ENCODE results near the gene INPP5A.
"Not testable (repeated sequence)": the region's sequence is repeated elsewhere in the genome, so short reads cannot be mapped to it uniquely, and the experiment has no call there.

The INPP5A gene

DNA sequence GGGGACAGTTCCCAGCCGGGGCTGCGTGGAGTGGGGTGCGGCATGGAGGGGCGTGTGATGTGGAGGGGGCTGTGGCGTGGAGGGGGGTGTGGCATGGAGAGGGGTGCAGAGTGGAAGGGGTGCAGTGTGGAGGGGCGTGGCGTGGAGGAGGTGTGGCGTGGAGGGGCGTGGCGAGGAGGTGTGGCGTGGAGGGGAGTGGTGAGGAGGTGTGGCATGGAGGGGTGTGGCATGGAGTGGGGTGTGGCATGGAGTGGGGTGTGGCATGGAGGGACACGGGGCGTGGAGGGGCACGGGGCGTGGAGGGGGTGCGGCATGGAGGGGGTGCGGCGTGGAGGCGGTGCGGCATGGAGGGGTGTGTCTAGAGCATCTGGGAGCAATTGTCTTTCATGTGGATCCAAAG is 214.8 kb downstream of the INPP5A start:
- no peak for DNase-seq

DNA sequence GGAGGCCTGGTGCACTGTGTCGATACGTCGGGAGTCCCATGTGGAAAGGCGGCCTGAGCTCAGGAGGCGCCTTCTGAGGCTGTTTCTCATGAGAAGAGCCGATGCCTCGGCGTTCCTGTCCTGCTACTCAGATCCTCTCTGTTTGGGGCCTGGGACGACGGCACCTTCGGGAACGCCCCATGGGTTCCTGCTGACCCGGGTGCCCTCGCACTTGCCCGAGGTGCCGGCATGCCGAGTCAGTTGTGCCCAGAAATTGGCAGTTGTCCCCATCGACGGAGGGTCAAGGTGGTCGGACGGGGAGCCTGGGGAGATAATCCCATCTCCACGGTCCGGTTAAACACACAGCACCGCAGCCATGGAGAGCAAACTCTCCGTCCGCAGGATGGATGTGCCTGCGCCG is 215.4 kb downstream of the INPP5A start:
- no peak for DNase-seq

DNA sequence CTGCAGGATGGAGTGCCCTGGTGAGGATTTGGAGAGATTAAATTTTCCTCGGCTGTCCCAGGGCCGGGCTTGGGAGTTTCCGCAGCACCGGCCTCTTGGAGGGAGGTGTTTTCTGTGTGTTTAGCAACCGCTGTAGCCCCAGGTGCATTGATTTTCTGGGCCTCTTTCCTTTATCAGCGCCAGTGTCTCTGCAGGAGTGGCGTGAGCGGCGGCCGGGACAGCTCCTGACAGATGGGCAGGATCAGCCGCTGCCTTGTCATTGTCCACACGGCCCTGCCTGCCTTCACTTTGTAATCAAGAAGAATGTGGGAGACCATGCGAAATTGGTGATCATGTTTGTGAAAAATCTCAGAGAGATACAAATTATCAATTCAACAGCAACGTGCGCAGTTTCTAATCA is 216.0 kb downstream of the INPP5A start:
- no peak for DNase-seq

DNA sequence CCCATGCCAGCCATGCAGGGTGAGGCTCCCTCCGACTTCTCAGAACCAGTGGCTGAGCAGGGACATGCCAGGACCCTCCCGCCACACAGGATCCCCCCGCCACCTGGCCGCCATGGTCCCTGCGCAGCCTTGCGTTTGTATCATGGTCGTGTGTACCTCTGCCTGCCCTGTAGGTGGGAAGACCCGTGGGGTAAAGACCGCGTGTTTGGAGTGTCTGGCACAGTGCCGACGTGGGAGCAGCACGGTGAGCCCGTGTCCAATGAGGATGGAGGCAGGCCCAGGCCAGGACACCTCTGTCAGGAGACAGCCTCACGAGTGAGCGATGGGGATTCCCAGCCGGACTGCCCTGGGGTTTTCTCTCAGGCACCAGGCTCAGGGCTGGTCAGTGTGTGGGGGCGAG is 216.5 kb downstream of the INPP5A start:
- no peak for DNase-seq

DNA sequence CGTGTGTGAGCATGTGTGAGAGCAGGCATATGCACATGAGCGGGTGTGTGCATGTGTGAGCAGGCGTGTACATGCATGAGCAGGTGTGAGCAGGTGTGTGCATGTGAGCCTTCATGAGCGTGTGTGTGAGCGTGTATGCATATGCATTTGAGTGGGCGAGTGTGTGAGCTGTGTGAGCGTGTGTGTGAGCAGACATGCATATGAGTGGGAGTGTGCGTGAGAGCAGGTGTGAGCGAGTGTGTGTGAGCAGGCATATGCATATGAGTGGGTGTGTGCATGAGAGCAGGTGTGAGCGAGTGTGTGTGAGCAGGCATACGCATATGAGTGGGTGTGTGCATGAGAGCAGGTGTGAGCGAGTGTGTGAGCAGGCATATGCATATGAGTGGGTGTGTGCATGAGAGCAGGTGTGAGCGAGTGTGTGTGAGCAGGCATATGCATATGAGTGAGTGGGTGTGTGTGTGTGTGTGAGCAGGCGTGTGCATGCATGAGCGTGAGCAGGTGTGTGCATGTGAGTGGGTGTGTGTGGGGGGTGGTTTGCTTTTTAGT is 217.7 kb downstream of the INPP5A start:
- DNase-seq: no peak

DNA sequence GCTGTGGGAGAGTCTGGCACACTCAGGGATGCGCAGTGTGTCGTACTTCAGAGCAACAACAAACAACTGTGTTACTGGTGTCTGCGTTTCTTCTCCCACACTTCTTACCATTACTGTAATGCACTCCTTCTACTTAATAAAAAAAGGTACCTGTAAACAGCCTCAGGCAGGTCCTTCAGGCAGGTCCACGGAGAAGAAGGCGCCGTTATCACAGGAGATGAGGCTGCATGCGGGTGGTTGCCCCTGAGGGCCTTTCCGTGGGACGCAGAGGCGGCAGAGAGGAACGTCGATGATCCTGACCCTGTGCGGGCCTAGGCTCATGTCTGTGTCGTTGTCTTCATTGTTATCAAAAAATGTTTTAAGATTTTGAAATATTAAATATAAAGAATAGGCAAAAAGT is 219.0 kb downstream of the INPP5A start:
- no peak for DNase-seq

GRCh38 chr10:132757171-132757570 is 219.6 kb downstream of the INPP5A start:
- DNase-seq: no peak

- DNase-seq: no peak
Observed at GRCh38 chr10:132758865-132759264, 221.3 kb downstream of the INPP5A start.

GRCh38 chr10:132761395-132762060 is 223.9 kb downstream of the INPP5A start:
- no peak for DNase-seq

DNA sequence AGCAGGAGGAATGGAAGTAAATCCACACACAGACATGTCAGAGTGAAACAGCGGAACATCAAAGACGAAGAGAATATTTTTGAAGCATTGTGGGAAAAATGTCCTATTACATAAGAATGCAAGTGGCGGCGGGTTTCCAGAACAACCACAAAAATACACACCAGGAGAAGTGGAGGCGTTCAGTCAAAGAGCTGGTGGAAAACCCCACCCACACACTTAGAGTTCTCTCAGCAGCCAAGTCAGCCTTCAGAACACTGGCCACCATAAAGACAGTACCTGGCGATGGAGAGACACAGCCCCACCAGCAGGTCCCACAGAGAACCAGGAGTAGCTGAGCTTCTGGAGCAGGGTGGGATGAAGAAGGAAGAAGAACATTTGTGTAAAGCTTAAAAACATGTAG is 224.7 kb downstream of the INPP5A start:
- DNase-seq: no peak

GRCh38 chr10:132763545-132763944 is 226.0 kb downstream of the INPP5A start:
- no peak for DNase-seq

GRCh38 chr10:132764108-132764507 is 226.5 kb downstream of the INPP5A start:
- no peak for DNase-seq

DNA sequence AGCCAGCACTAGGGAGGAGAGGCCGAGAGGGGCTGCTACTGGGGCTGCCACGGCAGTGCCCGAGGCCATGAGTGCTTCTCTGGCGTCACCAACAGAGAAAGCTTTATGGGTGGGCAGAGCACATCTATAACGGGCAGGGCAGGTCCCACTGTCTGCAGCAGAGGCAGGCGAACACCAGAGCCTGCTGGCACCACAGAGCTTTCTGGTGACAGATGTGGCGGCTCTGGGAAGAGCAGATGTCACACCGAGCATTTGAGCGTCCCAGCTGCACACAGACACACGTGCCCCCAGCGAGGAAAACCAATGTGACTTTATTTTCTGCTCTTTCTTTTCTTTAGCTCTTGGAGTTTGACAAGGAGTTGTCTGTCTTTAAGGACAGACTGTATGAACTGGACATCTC is 227.8 kb downstream of the INPP5A start:
- DNase-seq: no peak

DNA sequence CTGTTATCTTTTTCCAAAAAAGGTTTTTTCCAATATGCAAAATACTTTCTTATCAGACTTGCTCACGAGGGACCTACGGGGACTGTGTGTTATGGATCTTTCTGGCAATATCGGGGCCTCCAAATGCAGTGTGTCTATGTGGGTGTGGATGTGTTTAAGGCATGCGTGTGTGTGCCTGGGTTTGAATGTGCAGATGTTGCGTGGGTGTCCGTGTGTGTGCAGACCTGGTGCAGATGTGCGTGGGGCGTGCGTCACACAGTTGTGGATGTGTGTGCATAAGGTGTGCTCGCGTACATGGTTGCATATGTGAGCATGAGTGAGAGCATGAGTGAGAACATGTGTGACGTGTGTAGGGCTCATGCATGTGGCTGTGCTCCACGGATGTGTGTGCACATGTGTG is 228.7 kb downstream of the INPP5A start:
- DNase-seq: no peak

- DNase-seq: no peak
Observed at GRCh38 chr10:132768346-132769248, 231.0 kb downstream of the INPP5A start.

DNA sequence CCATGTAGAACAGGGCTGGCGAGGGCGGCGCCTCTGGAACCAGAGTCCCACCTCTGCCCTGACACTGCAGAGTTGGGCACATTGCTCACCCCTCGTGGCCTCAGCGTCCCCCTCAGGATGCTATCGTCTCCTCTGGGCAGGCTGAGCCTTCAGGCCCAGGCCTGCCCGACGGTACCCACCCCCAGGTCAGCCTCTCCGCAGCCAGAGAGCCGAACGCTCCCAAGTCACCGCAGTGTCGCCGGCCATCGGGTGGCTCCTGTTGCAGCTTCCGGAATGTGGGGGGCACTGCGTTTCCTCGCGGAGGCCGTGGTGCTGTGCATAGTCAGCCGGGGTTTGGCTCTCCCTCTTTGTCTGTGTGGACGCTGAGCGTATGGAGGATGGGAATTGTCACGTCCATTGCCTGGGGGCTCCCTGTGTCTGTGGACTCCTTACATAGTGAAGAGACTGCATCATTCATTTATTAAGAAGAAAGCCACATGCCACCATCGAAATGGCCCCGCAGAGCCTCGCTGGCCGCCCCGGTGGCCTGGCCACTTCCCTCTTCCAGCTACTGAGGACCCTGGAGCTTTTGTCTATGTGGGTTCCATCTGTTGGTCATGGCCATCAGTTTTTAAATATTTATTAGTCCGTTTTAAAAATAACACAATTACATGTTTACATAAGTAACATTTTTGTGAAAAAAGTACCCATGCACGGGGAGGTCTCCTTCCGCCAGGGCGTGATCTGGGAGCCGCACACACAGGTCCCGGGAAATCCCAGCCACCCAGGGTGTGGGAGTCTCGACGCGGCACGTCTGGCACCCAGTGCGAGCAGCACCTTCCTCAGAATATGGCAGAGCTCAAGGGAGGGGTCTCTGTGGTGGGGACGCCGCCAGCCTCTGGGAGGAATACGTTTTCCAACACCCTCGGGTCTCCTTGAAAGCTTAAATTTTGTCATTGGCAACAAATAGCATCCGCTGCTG is 232.8 kb downstream of the INPP5A start:
- no peak for DNase-seq

DNA sequence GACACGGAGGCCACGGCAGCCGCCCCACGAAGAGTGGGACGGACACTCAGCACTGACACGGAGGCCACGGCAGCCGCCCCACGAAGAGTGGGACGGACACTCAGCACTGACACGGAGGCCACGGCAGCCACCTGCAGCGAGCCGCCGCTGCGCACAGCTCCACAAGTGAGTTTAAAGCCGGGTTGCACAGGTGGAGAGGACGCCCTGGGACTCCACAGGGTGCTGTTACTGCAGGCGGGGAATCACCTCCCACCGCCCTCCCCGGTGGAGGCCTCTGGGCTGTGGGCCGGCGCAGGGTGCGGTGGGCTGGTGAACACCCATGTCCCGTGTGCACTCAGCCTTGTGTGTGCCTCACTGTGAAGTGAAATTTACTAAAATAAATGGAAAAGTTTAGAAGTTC is 235.2 kb downstream of the INPP5A start:
- not testable (repeated sequence) for DNase-seq

GRCh38 chr10:132774181-132774901 is 236.8 kb downstream of the INPP5A start:
- DNase-seq: no peak

DNA sequence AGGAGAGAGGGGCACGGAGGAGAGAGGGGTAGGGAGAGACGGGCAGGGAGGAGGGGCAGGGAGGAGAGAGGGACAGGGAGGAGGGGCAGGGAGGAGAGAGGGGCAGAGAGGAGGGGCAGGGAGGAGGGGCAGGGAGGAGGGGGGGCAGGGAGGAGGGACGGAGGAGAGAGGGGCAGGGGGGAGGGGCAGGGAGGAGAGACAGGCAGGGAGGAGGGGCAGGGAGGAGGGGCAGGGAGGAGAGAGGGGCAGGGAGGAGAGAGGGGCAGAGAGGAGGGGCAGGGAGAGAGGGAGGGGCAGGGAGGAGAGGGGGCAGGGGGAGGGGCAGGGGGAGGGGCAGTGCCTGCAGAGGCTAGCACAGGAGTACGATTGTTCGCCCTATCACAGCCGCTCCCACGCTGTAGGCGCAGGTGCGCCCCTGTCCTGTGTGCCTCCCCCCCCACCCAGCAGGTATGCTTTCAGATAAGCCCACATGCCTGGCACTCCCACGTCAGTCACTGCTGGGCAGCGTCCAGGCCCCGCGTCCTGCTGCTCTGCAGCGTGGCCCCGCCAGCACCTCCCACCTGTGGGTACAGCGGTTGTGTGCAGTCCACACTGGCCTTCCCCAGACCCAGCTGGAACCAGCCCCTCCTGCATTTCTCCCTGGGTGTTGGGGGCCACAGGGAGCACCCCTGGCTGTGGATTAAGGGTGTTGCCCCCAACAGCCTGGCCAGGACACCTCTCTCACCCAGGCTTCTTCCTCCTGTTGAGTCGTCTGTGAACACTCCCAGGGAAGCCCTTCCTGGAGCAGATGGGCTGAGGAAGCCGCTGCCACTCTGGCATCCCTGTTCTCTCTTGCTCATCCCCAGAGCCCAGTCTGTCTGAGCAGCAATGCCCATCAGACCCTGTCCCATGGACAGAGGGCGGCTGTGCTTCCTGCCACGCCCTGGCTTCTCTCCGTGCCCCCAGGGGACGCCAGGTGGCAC is 237.6 kb downstream of the INPP5A start:
- no peak for DNase-seq

DNA sequence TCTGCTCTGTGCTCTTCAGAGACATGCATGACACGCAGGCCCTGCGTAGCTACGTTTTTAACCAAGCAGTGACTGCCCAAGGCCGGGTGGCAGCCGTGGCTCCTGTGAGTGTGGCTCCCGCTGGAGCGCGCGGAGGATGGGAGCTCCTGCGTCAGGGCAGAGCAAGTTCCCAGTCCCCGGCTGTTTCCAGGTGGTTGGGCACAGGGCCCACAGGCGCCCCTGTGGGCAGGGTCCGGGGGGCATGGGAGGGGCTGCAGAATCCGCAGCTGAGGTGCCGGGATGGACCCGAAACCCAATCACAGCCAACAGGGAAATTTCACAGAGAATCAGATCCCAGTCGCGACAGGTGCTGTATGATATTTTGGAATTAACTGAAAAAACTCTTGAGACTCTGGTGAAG is 238.6 kb downstream of the INPP5A start:
- DNase-seq: no peak

GRCh38 chr10:132776821-132777220 is 239.2 kb downstream of the INPP5A start:
- DNase-seq: no peak

Measured in CD4-positive, alpha-beta T cell treated with Interleukin-4 for 4 hours (primary cell).